ENCODE results near the gene PRPF4. TPM values are rescaled to one million over a fixed set of nuclear protein-coding genes. Genes with fewer than 3 reads are reported as not detected.

The PRPF4 gene
- total RNA-seq, result 16.5 and 19.2 TPM in 2 replicates

GRCh38 chr9:113275157-113276131 lies at the start of gene PRPF4, which contains the start of gene CDC26:
Gene PRPF4, plus strand, starts transcription at chr9:113275658. Its CDS starts 86 bp downstream, at chr9:113275744.
Gene CDC26, minus strand, starts transcription at chr9:113275572. Its CDS starts 3,065 bp downstream, at chr9:113272507.

GRCh38 chr9:113302792-113303418 lies 27.4 kb downstream of the PRPF4 start, which contains the start of gene RNF183:
Gene RNF183, minus strand, starts transcription at chr9:113303376. Its CDS starts 5,192 bp downstream, at chr9:113298184.

GRCh38 chr9:113340011-113340699 lies 64.7 kb downstream of the PRPF4 start, which contains the start of gene WDR31:
Gene WDR31, minus strand, starts transcription at chr9:113340275. Its CDS starts 8,253 bp downstream, at chr9:113332022.

Other genes starting within 250 kb of the PRPF4 start
- gene ZFP37, start 218.9 kb upstream of the PRPF4 start, total RNA-seq, result 1.1 and 1.4 TPM in 2 replicates
- 3.0 and 3.7 TPM in 2 replicates for gene SLC31A2, start 124.7 kb upstream of the PRPF4 start, total RNA-seq
- 14.3 and 17.8 TPM in 2 replicates for gene FKBP15, start 54.4 kb upstream of the PRPF4 start, total RNA-seq
- gene SLC31A1, start 54.1 kb upstream of the PRPF4 start, total RNA-seq, result 19.0 and 20.5 TPM in 2 replicates
- 34.8 and 38.0 TPM in 2 replicates for gene CDC26, start 86 bp upstream of the PRPF4 start, total RNA-seq
- not detected in 2 replicates for gene RNF183, start 27.7 kb downstream of the PRPF4 start, total RNA-seq
- gene WDR31, start 64.6 kb downstream of the PRPF4 start, total RNA-seq, result 0.81 and 0.98 TPM in 2 replicates
- not detected in 2 replicates for gene BSPRY, start 73.9 kb downstream of the PRPF4 start, total RNA-seq
- 9.6 and 10.0 TPM in 2 replicates for gene HDHD3, start 101.3 kb downstream of the PRPF4 start, total RNA-seq
- 21.7 and 25.5 TPM in 2 replicates for gene ALAD, start 125.6 kb downstream of the PRPF4 start, total RNA-seq
- 13.5 and 19.0 TPM in 2 replicates for gene POLE3, start 135.0 kb downstream of the PRPF4 start, total RNA-seq
- 0.24 and 0.44 TPM in 2 replicates for gene C9orf43, start 135.1 kb downstream of the PRPF4 start, total RNA-seq
- 15.5 and 27.3 TPM in 2 replicates for gene RGS3, start 188.1 kb downstream of the PRPF4 start, total RNA-seq